Measurements from ENCODE around the gene HOXB1.

DNA sequence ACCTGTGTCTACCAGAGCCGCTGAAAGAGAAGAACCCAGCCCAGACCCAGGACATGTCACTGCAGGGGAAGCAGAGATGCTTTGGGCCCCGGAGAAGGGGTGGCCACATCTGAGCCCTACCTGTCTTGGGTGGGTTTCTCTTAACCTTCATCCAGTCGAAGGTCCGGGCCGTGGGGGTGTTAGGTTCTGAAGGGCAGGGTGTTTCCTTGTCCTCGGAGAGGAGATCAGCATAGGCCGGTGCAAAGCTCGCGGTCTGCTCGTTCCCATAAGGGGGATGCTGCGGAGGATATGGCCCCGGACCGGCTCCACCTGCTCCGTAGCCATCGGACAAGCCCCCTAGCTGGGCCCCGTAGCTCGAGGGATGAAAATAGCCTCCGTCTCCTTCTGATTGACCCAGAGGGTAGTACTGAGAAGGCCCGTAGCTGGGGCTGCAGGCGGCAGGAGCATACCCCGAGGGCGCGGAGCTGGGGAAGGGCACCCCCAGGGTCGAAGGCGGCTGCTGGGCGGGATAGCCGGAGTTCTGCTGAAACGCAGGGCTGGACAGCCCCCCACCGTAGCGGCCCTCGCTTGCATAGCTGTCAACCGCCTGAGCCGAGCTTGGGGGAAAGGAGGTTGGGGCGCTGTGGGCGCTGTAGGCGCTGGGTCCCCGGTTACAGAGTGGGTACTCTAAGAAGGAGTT lies 464 bp downstream of the HOXB1 start:
- TF ChIP-seq, protein P1, sequence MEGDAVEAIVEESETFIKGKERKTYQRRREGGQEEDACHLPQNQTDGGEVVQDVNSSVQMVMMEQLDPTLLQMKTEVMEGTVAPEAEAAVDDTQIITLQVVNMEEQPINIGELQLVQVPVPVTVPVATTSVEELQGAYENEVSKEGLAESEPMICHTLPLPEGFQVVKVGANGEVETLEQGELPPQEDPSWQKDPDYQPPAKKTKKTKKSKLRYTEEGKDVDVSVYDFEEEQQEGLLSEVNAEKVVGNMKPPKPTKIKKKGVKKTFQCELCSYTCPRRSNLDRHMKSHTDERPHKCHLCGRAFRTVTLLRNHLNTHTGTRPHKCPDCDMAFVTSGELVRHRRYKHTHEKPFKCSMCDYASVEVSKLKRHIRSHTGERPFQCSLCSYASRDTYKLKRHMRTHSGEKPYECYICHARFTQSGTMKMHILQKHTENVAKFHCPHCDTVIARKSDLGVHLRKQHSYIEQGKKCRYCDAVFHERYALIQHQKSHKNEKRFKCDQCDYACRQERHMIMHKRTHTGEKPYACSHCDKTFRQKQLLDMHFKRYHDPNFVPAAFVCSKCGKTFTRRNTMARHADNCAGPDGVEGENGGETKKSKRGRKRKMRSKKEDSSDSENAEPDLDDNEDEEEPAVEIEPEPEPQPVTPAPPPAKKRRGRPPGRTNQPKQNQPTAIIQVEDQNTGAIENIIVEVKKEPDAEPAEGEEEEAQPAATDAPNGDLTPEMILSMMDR (optimal IDR thresholded peaks at IDR 0.05 in 1 of 3, IDR thresholded peaks at IDR 0.05 in 1 of 3, conservative IDR thresholded peaks at IDR 0.05 in 1 of 3; ENCODE audit: extremely low read depth in 1 of 3, insufficient read depth in 2 of 3, low read length in 3 of 3) = no peak
- TF ChIP-seq EZH2 (IDR thresholded peaks at IDR 0.05; ENCODE audit: low read length) = no peak

Measured in keratinocyte (primary cell).